B cell (primary cell): Measurements from ENCODE around the gene MVB12B. TPM values are rescaled to one million over a fixed set of nuclear protein-coding genes. Genes with fewer than 3 reads are reported as not detected.

Experiments
- ATAC-seq: fragments of 200-7000 bp; cut with Tn5 transposase; one replicate; pipeline ENCODE4 v1.10.0; 2021; ENCODE audit warnings: low read depth, mild to moderate bottlenecking, moderate number of reproducible peaks, moderate library complexity
- CTCF ChIA-PET: fragments of 350-600 bp; sonication (Branson Sonifier 250); formaldehyde crosslinking; loops from one replicate; lab custom pipeline; 2021; ENCODE audit warnings: antibody characterized with exemption, inconsistent platforms; lab: Charles Lee
- POLR2A ChIA-PET: fragments of 350-600 bp; sonication (Branson Sonifier 250); formaldehyde crosslinking; loops from one replicate; lab custom pipeline; 2021; ENCODE audit warnings: antibody characterized with exemption; lab: Charles Lee
- DNase-seq: peaks from one replicate; pipeline ENCODE4 v3.0.0; 2013
- H2AFZ ChIP-seq: 2 replicates; pipeline ENCODE4 v1.6.1; 2012; ENCODE audit warnings: mild to moderate bottlenecking, low read depth, low read length; ENCODE audit not compliant: insufficient read depth, poor library complexity, severe bottlenecking
- H3K27ac ChIP-seq, 2 donors: 1 replicate in 1 of 2; 2 replicates in 1 of 2; pipeline ENCODE4 v1.5.1; 2012 to 2013; ENCODE audit warnings: low read length in 2 of 2, mild to moderate bottlenecking in 2 of 2, moderate library complexity in 1 of 2
- H3K27me3 ChIP-seq, 4 experiments: fragments of 200-600 bp in 1 of 4; sonication (generic) in 1 of 4; replicated peaks in 1 of 4; 1 replicate in 2 of 4; 2 replicates in 2 of 4; pipeline versions ENCODE4 v1.6.1 to v1.7.0; 2013 to 2016; ENCODE audit warnings: low read length in 3 of 4, mild to moderate bottlenecking in 2 of 4, mixed read lengths in 1 of 4, moderate library complexity in 1 of 4; ENCODE audit not compliant: insufficient read depth in 4 of 4, control insufficient read depth in 3 of 4; ENCODE audit errors: control extremely low read depth in 1 of 4
- H3K36me3 ChIP-seq, 2 experiments: replicated peaks in 1 of 2; 1 replicate in 1 of 2; 2 replicates in 1 of 2; pipeline versions ENCODE4 v1.6.1 to v1.7.1; 2013; ENCODE audit warnings: low read length in 1 of 2; ENCODE audit not compliant: insufficient read depth in 2 of 2, control insufficient read depth in 1 of 2; ENCODE audit errors: control extremely low read depth in 1 of 2, extremely low read depth in 1 of 2
- H3K4me1 ChIP-seq, 2 donors: fragments of 200-600 bp in 1 of 2; sonication (generic) in 1 of 2; 1 replicate in 1 of 2; 2 replicates in 1 of 2; pipeline versions ENCODE4 v1.5.1 to v1.6.1; 2013 to 2017; ENCODE audit warnings: low read length in 2 of 2; ENCODE audit not compliant: control insufficient read depth in 2 of 2, insufficient read depth in 2 of 2
- H3K4me2 ChIP-seq: replicated peaks from 2 replicates; pipeline ENCODE3; 2012; ENCODE audit warnings: mild to moderate bottlenecking, low read depth, low read length; ENCODE audit not compliant: poor library complexity, severe bottlenecking
- H3K4me3 ChIP-seq, 5 experiments: fragments of 200-600 bp in 1 of 5; sonication (generic) in 1 of 5; 1 replicate in 3 of 5; 2 replicates in 2 of 5; pipeline versions ENCODE4 v1.5.1 to v1.7.0; 2011 to 2016; ENCODE audit warnings: low read length in 4 of 5, mild to moderate bottlenecking in 4 of 5, low read depth in 2 of 5, control low read depth in 1 of 5, moderate library complexity in 1 of 5; ENCODE audit not compliant: insufficient read depth in 1 of 5; ENCODE audit errors: control extremely low read depth in 1 of 5, extremely low read depth in 1 of 5
- H3K79me2 ChIP-seq: fragments of 200-600 bp; sonication (generic); one replicate; pipeline ENCODE4 v1.6.0; 2016; ENCODE audit warnings: low read length; ENCODE audit not compliant: control insufficient read depth, insufficient read depth
- H3K9ac ChIP-seq: fragments of 200-600 bp; sonication (generic); 2 replicates; pipeline ENCODE4 v1.6.1; 2017; ENCODE audit warnings: mild to moderate bottlenecking, low read length, moderate library complexity
- H3K9me3 ChIP-seq, 3 donors: one replicate each; pipeline versions ENCODE4 v1.6.1 to v1.7.1; 2013; ENCODE audit warnings: low read length in 2 of 3; ENCODE audit not compliant: control insufficient read depth in 2 of 3, insufficient read depth in 1 of 3; ENCODE audit errors: control extremely low read depth in 1 of 3
- H4K20me1 ChIP-seq: 2 replicates; pipeline ENCODE4 v1.6.0; 2012; ENCODE audit warnings: mild to moderate bottlenecking, low read length; ENCODE audit not compliant: insufficient read depth, control insufficient read depth, poor library complexity, severe bottlenecking
- H3K27ac Mint-ChIP-seq: one replicate; pipeline ENCODE4 v1.8.0; 2021; ENCODE audit warnings: mixed read lengths
- H3K27me3 Mint-ChIP-seq: one replicate; pipeline ENCODE4 v1.8.0; 2021; ENCODE audit warnings: mixed read lengths
- H3K4me1 Mint-ChIP-seq: one replicate; pipeline ENCODE4 v1.8.0; 2021; ENCODE audit warnings: mixed read lengths
- H3K4me3 Mint-ChIP-seq: one replicate; pipeline ENCODE4 v1.8.0; 2021; ENCODE audit warnings: mixed read lengths
- H3K9me3 Mint-ChIP-seq: one replicate; pipeline ENCODE4 v1.8.0; 2022; ENCODE audit warnings: mixed read lengths; ENCODE audit not compliant: insufficient read depth
- CTCF ChIP-seq: fragments of 200-600 bp; IDR thresholded peaks from one replicate; pipeline ENCODE4 v1.8.0; 2022; ENCODE audit warnings: antibody characterized with exemption, mild to moderate bottlenecking
- EZH2 ChIP-seq: IDR thresholded peaks from 2 replicates; pipeline ENCODE4 v1.6.1; 2012; ENCODE audit warnings: borderline replicate concordance, low read depth, mild to moderate bottlenecking, moderate library complexity, low read length; ENCODE audit not compliant: insufficient read depth, poor library complexity, severe bottlenecking
- WGBS: methylation state at CpG from one replicate; pipeline ENCODE4 v1.1.5; 2013; ENCODE audit warnings: missing lambda C conversion rate; ENCODE audit not compliant: insufficient coverage; 5-methylcytosine and 5-hydroxymethylcytosine counted together
- intact Hi-C: fragments of 100-400 bp; cut with micrococcal nuclease; formaldehyde crosslinking; loops from one replicate; pipeline ENCODE4 v1.10.0; 2022
- polyA plus RNA-seq: library from polyadenylated mRNA; depleted of rRNA; stranded (reverse); fragments of >200 nt; gene quantifications from 2 replicates; pipeline ENCODE4 v1.2.3, GENCODE V29; 2012
- total RNA-seq, 2 donors: library from RNA; stranded (reverse); fragments of 120-200 nt in 1 of 2; gene quantifications; 1 replicate in 1 of 2; 2 replicates in 1 of 2; pipeline versions ENCODE4 v1.2.3 to v1.2.4, GENCODE V29; 2013 to 2022

MVB12B gene
- total and polyA plus RNA-seq, 2 donors (not counting 1 experiment from before 2014, with no cell fraction given): 1.2 to 9.8 TPM

- Mint-ChIP-seq H3K4me3 (no peak overlapping the region), H3K27ac (no peak overlapping the region), H3K4me1 (no peaks in the 10 kb centered on the region), H3K9me3 (no peaks in the 10 kb centered on the region), H3K27me3 (peaks cover 8% of the 10 kb centered on the region)
- no peak overlapping the region for H3K27ac ChIP-seq
- no peaks in the 10 kb centered on the region for H3K9me3 ChIP-seq
- H2AFZ ChIP-seq: no peak overlapping the region
- H3K9ac ChIP-seq: no peak overlapping the region
- TF ChIP-seq EZH2 (no peak), CTCF (no peak)
- H3K36me3 ChIP-seq: no peaks in the 10 kb centered on the region
- CTCF ChIA-PET: interaction anchor here (1.4 kb wide), 1 partner anchor 108 kb away, joined by 3 read pairs; no protein-coding TSS in a partner anchor
- POLR2A ChIA-PET: interaction anchor here (0.6 kb wide), 1 partner anchor 1142 kb away, joined by 4 read pairs; no protein-coding TSS in a partner anchor
- H3K4me1 ChIP-seq: no peaks in the 10 kb centered on the region
- ATAC-seq (no peak), DNase-seq (no peak)
- no peak overlapping the region for H3K4me2 ChIP-seq
- H4K20me1 ChIP-seq: no peaks in the 10 kb centered on the region
- H3K27me3 ChIP-seq: no peaks in the 10 kb centered on the region
- intact Hi-C loops: no loop called here
- WGBS: 91% methylated on average over 3 of the region's 3 CpGs
- H3K4me3 ChIP-seq: no peak overlapping the region
- H3K79me2 ChIP-seq: no peaks in the 10 kb centered on the region
Measured at GRCh38 chr9:126383406-126384046, 56.9 kb downstream of the MVB12B start.

- Histone ChIP-seq H3K4me1 (peaks cover 3 to 6% of the 10 kb centered on the region in 2 donors), H3K9ac (no peak overlapping the region), H3K4me3 (no peak overlapping the region), H3K27me3 (no peaks in the 10 kb centered on the region), H3K4me2 (no peak overlapping the region), H3K36me3 (no peaks in the 10 kb centered on the region), H4K20me1 (no peaks in the 10 kb centered on the region), H3K79me2 (no peaks in the 10 kb centered on the region), H3K9me3 (no peaks in the 10 kb centered on the region), H2AFZ (no peak overlapping the region), H3K27ac (no peak overlapping the region)
- H3K9me3 Mint-ChIP-seq: no peaks in the 10 kb centered on the region
- H3K4me1 Mint-ChIP-seq: peaks cover 5% of the 10 kb centered on the region
- ATAC-seq (no peak), DNase-seq (no peak)
- TF ChIP-seq EZH2 (no peak), CTCF (no peak)
- H3K27ac Mint-ChIP-seq: no peak overlapping the region
- no peak overlapping the region for H3K4me3 Mint-ChIP-seq
- POLR2A ChIA-PET: no interaction called here
- H3K27me3 Mint-ChIP-seq: peaks cover 4% of the 10 kb centered on the region
- 95% methylated on average over 7 of the region's 7 CpGs for WGBS
- CTCF ChIA-PET: interaction anchor here (1.4 kb wide), 2 partner anchors 107 to 977 kb away, joined by 3 to 5 read pairs; no protein-coding TSS in a partner anchor
- intact Hi-C loops: no loop called here
Measured at GRCh38 chr9:126384926-126385325, 58.3 kb downstream of the MVB12B start.
